GM19099 (cell line): Measurements from ENCODE around the gene CDK11B.

Experiments used
- POLR2A ChIP-seq: IDR thresholded peaks from 3 replicates; pipeline ENCODE4 v1.6.1; 2011; ENCODE audit warnings: low read depth; ENCODE audit not compliant: insufficient read length; ENCODE audit errors: extremely low read depth

Gene CDK11B

GRCh38 chr1:1597275-1597930 lies 61.4 kb downstream of the CDK11B start:
- no peak for TF ChIP-seq POLR2A

GRCh38 chr1:1596493-1597274 lies 62.1 kb downstream of the CDK11B start:
- no peak for TF ChIP-seq POLR2A

- no peak for TF ChIP-seq POLR2A
Measured at GRCh38 chr1:1594602-1595260, 64.1 kb downstream of the CDK11B start.

- no peak for TF ChIP-seq POLR2A
Measured at GRCh38 chr1:1593834-1594601, 64.8 kb downstream of the CDK11B start.

- TF ChIP-seq POLR2A, result no peak
Measured at GRCh38 chr1:1591452-1591851, 67.4 kb downstream of the CDK11B start.
